Stimulated activated CD4-positive, alpha-beta T cell treated with anti-CD3 and anti-CD28 coated beads, TNF-alpha, amount 100 ng/mL, for 24 hours (primary cell): Measurements from ENCODE around the gene CTBP2.

Experiments used
- DNase-seq, 3 experiments: peaks; one replicate each; pipeline ENCODE4 v3.0.0-alpha.2; 2020; ENCODE audit warnings: low read depth in 3 of 3

The CTBP2 gene

DNA sequence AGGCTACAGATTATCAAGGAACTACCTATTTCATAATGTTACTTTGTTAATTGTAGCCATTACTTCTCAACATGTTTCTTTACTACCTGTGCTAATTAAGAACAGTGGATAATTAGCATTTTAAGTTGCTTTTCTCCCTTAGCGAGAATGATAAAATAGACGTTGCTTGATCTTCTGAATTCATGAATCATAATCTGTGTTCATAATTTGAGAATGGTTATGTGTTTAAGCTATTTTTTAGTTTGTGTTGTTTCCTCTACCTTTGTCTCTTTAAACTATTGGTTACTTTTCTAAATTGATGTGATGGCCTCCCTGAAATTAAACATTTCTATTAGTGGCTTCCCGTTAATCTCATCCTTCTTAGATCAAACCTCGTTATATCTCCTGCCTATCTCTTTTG lies 218.5 kb downstream of the CTBP2 start, which contains the start of gene ZRANB1:
Gene ZRANB1, plus strand, starts transcription at position 301 of the 400 bp plus-strand sequence. CDS start 371 bp downstream, outside the sequence.
- no peak for DNase-seq

DNA sequence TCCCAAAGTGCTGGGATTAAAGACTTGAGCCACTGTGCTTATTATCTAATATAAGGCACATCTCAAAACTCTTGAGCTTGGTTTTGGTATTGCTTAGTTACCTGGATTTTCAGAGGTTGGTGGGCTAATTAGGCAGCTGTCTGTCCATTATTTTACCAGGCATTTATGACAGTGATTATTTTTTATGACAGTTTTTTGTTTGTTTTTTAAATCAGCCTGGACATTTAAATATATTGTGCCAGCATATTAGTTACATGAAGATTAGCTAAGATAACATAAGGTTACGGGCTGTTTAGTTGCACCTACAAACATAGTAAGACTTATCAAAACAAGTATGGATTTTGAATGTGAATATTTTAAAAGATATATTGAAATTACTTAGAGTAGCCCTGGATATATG lies 221.1 kb downstream of the CTBP2 start:
- no peak for DNase-seq

DNA sequence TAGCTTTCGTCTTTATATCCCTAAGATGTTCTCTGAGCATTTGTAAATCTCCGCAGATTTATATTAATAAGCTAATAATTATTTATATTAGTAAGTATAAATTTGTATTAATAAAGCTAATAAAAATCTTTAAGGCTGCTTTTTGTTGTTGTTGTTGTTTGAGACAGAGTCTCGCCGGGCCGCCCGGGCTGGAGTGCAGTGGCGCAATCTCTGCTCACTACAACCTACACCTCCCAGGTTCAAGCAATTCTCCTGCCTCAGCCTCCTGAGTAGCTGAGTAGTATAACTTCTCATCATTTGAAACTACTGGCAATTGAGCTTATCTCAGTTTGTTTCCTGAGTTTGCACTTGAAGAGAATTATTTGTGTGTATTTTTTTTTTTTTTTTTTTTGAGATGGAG lies 223.6 kb downstream of the CTBP2 start:
- DNase-seq, result no peak

DNA sequence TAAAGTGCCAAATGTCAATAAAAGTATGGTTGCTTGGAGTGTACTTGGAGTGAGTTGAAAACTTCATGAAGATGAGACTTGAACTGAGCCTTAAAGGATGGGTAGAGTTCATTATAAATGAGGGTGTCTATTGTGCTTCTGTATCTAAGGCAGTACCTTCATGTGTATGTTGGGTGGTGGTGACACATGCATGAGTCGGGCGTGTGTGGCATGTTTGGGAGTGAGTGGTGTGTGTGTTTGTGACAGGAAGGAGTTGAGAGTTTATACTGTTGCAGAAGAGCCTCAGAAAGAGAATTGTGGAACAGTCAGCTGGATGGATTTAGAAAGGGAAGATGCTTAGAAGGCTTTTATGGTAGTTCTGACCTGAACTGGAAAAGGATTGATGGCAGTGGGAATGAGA lies 224.4 kb downstream of the CTBP2 start:
- DNase-seq, result peak in 1 of 3 experiments; percentile 21
